H1 (cell line): ENCODE measurements around the gene TSPAN4. TPM values are rescaled to one million over a fixed set of nuclear protein-coding genes. Genes with fewer than 3 reads are reported as not detected.

Source experiments
- KDM4A ChIP-seq: IDR thresholded peaks from one replicate; pipeline ENCODE4 v1.7.1; 2012; ENCODE audit warnings: low read depth, mild to moderate bottlenecking, moderate library complexity, low read length, inconsistent platforms; ENCODE audit not compliant: severe bottlenecking
- KDM5A ChIP-seq: fragments of 200-600 bp; IDR thresholded peaks from 2 replicates; pipeline ENCODE4 v1.7.1; 2012; ENCODE audit warnings: mild to moderate bottlenecking, low read length, inconsistent platforms, mixed read lengths
- SAP30 ChIP-seq: fragments of 300-600 bp; sonication (generic); IDR thresholded peaks from 2 replicates; pipeline ENCODE4 v1.7.1; 2012; ENCODE audit warnings: low read length, moderate library complexity, mild to moderate bottlenecking, inconsistent platforms; ENCODE audit not compliant: insufficient read depth, insufficient replicate concordance
- polyA plus RNA-seq, 7 experiments: library from polyadenylated mRNA; depleted of rRNA in 3 of 7; stranded (reverse) in 5 of 7; unstranded in 2 of 7; fragments of >200 nt in 5 of 7; fragments of 200-250 nt in 2 of 7; gene quantifications; 1 replicate in 5 of 7; 2 replicates in 1 of 7; 4 replicates in 1 of 7; pipeline versions ENCODE4 v1.2.1 to v1.2.3, GENCODE V29; 2011 to 2013; ENCODE audit warnings: missing spikeins in 2 of 7, mixed read lengths in 2 of 7
- total RNA-seq: library from RNA; stranded (reverse); fragmentation: NEBNext Ultra II Directional; extraction: Animal tissue kit (Norgen Biotek cat#: 25700); gene quantifications from 2 replicates; pipeline ENCODE4 v1.2.1, GENCODE V29; 2021

Gene TSPAN4
- total and polyA plus RNA-seq, 2 of the 8 experiments (the other 6 are each of a cell fraction or from before 2014, with no cell fraction given), result 74.1 to 145 TPM

DNA sequence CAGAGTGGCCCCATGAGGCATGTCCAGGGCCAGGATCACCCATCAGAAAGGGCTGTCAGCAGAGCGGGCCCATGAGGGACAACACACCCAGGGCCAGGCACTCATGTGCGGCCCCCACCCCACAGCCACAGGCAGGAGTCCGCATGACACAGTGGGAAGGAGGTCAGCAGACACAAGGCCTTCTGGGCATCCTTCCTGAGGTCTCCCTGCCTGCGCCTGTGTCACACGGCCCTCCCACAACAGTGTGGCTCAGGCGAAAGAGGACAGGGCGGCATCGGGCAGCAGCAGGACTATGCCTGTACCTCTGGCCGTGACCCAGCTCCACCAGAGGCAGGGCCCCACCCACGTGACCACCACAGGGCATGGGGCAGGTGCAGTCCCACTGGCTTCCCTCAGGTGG lies 40.9 kb downstream of the TSPAN4 start (continued):
- TF ChIP-seq KDM4A (no peak), KDM5A (no peak), SAP30 (no peak)
